Suppressor macrophage treated with lipopolysaccharide for 1 hour (primary cell): Measurements from ENCODE around the gene SGK1.
"Not testable (repeated sequence)": the region's sequence is repeated elsewhere in the genome, so short reads cannot be mapped to it uniquely, and the experiment has no call there.

ENCODE experiments used
- DNase-seq, 3 donors: peaks; one replicate each; pipeline ENCODE4 v3.0.0-alpha.2; 2020 to 2022

Gene SGK1

DNA sequence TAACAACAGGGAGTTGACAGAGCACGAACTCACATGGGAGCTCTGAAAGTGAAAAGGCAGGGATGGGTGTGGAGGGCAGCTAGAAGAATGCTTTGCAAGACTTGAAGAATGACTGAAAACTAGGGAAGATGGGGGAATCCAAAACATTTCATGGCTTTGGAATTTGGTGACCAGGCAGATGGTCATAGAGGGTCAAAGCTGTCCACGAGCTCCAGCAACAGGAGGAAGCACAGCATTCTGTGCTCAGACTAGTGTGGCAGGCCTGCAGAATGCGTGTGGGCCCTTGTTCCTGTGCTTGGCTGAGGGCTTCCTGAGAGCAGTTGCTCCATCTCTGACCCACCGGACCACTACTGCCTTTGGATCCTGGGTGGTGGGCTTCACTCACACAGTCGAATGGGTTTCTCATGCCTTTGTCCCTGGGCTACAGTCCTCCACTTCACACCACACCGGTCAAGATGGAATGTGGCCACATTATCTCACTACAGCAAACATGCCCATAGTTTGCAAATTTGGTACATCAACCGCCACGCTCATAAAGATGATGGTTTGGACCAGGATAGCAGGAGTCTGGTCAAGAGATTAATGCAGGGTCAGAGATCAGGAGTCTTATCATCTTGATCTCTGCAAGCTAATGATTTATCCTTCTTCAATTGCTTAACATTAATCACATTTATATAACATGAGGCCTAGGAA lies 100.7 kb downstream of the SGK1 start:
- DNase-seq = no peak

GRCh38 chr6:134216301-134217010 lies 101.5 kb downstream of the SGK1 start:
- DNase-seq = peak; percentile 42 to 69 (median 67)

DNA sequence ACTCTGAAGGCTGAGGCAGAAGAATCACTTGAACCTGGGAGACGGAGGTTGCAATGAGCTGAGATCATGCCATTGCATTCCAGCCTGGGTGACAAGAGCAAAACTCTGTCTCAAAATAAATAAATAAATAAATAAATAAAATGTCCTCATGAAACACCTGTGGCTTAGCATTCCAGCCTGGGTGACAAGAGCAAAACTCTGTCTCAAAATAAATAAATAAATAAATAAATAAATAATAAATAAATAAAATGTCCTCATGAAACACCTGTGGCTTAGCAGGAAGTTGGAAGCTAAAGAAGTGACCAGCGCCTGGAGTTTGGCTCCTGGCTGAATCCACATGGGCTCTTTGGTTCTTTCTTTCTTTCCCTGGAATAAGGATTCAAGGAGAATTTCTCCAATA lies 104.5 kb downstream of the SGK1 start:
- DNase-seq = not testable (repeated sequence)

- no peak for DNase-seq
Observed at GRCh38 chr6:134211297-134211696, 106.6 kb downstream of the SGK1 start.

- no peak for DNase-seq
Observed at GRCh38 chr6:134207421-134207820, 110.5 kb downstream of the SGK1 start.

DNA sequence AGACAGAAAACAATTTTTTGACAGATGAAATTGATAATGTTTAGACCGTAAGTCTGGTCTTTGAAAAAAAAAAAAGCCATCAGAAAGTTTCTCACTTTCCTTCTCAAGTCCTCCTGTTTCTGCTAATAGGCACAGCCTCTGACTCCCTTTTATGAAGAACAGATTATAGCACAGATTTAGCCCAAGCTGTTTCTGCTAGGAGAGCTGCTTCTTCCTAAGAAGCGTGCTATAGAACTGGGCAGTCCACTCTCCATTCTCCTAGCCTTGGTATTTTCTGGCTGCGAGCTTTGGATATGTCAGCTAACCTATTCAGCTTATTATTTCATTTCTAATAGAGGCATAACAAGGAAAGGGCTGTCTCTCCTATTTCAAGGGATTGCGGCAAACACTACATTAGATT lies 112.5 kb downstream of the SGK1 start:
- DNase-seq = no peak

DNA sequence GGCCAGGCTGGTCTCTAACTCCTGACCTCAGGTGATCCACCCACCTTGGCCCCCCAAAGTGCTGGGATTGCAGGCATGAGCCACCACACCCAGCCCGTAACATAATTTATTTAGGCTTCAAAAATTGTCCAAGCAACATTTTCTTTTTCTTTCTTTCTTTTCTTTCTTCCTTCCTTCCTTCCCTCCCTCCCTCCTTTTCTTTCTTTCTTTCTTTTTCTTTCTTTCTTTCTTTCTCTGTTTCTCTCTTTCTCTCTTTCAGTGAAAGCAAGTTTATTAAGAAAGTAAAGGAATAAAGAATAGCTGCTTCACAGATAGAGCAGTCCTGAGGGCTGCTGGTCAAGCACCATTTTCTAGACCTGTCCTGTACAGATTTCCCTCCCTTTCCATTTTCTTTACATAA lies 113.2 kb downstream of the SGK1 start:
- not testable (repeated sequence) for DNase-seq

DNA sequence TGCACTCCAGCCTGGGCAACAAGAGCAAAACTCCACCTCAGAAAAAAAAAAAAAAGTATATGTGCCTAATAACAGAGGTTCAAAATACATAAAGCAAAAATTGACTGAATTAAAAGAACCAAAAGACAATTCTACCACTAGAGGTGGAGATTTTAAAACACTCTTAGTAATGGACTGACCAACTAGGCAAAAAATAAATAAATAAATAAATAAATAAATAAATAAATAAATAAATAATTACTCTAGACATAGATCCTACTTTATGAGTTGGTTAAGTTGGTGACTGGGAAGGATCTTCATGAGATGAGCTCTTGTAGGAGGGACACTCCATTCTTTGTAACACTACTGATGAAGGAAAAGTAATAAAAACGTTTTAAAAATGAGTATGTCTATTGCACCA lies 113.9 kb downstream of the SGK1 start:
- no peak for DNase-seq

GRCh38 chr6:134201716-134202115 lies 116.2 kb downstream of the SGK1 start:
- peak in 2 of 3 donors; percentile 14 to 40 for DNase-seq

- DNase-seq = no peak
Observed at GRCh38 chr6:134199848-134200606, 117.9 kb downstream of the SGK1 start.

DNA sequence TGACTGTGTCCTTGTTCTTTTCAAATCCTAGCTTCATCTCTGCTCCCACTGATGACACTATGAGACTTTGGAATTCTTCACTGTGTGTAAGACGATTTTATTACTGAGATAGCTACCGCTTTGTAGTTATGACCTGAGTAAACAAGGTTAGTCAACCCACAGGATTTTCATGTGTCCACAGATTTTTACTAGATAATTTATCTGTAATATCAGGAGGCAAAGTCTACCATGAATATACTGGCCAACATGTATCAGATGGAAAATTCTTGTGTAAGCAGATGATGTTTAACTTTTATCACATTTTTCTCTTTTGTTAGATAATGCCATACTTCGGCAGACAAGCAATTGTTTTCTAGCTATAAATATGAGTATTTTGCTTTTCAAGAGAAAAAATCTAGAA lies 119.8 kb downstream of the SGK1 start:
- no peak for DNase-seq

DNA sequence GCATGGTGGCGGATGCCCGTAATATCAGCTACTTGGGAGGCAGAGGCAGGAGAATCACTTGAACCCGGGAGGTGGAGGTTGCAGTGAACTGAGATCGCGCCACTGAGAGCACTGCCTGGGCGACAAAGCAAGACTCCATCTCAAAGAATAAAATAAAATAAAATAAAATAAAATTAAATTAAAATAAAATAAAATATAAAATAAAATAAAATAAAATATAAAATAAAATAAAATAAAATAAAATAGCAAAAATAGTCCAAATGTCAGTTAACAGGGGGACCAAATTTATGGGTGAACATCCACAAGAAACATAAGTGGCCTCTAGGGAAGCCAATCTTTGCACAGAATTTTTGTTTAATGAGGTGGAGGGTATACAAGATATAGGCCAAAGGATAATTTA lies 120.2 kb downstream of the SGK1 start:
- not testable (repeated sequence) for DNase-seq

DNA sequence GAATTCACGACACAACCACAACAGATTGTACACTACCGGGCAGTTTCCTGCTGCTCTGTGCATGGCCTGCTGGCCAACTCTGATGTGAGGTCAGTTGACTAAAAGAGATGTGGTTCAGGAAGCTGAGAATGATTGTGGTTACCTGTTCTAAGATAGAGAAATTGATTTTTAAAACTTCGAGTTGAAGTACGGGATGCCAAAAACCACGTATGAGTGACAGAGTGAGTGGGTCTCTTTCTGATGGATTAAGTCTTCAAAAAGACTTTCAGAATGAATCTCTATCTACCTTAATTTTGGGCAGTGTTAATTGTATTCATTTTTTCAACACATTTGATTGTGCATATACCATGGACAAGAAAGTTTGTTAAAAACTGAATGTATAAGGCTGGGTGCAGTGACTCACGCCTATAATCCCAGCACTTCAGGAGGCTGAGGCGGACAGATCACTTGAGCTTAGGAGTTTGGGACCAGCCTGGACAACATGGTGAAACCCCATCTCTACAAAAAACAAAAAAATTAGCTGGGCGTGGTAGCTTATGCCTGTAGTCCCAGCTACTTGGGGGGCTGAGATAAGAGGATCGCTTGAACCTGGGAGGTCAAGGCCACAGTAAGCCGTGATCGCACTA lies 121.2 kb downstream of the SGK1 start:
- DNase-seq = no peak

DNA sequence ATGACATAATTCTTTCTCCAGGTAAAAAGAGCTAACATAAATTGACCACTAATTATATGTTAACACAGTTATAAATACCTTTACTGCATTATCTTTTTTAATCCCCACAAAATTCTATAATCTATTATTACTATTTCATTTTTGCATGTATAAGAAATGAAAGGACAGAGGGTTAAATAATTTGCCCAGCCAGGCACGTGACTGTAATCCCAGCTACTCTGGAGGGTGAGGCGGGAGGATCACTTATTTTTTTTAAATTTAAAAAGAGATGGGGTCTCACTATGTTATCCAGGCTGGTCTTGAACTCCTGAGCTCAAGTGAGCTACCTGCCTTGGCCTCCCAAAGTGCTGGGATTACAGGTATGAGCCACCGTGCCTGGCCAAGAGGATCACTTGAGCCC lies 121.9 kb downstream of the SGK1 start:
- DNase-seq = no peak

- no peak for DNase-seq
Observed at GRCh38 chr6:134195164-134195906, 122.6 kb downstream of the SGK1 start.

GRCh38 chr6:134193536-134194498 lies 124.1 kb downstream of the SGK1 start:
- DNase-seq = no peak

GRCh38 chr6:134192609-134193008 lies 125.3 kb downstream of the SGK1 start:
- DNase-seq = not testable (repeated sequence)

DNA sequence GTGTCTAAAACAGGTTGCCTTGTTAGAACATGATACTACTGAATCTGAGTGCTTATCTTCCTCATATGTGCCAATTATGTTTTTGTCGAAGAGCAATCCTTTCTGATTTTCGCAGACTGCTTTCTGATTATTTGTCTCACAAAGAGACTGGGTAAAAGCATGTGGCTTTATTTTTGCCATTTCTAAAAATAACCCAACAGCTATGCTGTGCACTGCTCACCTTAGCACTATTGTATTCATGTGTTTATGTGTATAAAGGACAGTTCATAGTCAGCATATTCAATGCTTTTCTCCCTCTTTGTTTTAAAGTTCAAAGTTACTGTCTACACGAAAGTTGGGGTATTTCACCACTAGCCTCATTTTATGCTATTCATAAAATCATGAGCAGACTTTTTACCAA lies 127.0 kb downstream of the SGK1 start:
- DNase-seq = no peak

DNA sequence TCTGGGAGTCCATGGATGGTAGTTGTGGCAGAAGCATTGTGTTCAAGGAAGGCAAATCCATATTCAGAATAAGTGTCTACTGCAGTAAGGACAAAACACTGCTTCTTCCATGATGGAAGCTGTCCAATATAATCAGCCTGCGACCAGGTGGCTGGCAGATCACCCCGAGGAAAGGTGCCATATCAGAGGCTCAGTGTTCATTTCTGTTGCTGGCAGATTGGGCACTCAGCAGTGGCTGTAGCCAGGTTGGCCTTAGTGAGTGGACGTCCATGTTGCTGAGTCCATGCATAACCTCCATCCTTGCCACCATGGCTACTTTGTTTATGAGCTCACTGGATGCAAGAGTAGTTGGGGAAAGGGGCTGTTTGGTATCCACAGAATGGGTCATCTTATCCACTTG lies 130.2 kb downstream of the SGK1 start:
- DNase-seq = no peak

DNA sequence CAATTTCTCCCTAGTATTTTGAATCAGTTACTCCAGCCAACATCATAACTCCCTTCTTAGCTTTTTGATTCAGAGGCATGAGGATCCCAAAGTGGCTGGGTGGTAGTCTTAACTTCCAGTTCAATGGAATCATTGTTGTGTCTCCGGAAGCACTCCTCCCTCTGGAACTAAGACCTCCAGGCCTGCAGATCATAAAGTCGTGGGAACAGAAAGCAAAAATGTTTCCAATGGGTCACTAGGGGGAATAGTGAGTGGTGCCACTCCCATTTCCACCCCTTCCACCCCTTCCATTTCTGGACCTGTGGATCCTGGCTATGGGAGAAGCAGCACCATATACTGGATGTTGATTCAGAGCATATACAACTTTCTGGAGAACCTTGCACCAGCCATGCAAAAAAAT lies 130.8 kb downstream of the SGK1 start:
- DNase-seq = no peak

DNA sequence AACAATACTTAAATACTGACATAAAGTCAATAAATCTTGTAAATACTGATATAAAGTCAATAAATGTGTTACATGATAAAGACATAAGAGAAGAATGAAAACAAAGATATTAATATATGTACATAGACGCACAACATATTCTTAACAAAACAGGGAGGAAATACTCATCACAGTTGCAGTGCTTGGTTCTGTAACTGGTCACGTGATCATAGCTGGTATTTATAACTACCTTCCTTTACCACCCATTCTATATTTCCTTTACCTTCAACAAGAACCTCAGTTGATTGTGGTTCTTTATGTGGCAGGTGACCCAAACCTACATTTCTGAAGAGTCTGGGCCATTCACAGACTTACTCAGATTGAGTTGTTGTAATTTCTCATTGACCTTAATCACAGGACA lies 131.6 kb downstream of the SGK1 start:
- no peak for DNase-seq
